A172 (cell line): ENCODE measurements around the gene ZNF470. TPM values are rescaled to one million over a fixed set of nuclear protein-coding genes. Genes with fewer than 3 reads are reported as not detected.
A peak's percentile ranks its signal among the peaks of the same experiment; 100 is the strongest.

Experiments
- DNase-seq: peaks from one replicate; pipeline ENCODE4 v3.0.0-alpha.2; 2015; ENCODE audit warnings: low spot score
- total RNA-seq: library from RNA; depleted of rRNA; stranded (reverse); fragments of >200 nt; shearing (Covaris generic); gene quantifications from 2 replicates; pipeline ENCODE4 v1.2.3, GENCODE V29; 2014; rRNA removed

The ZNF470 gene
- total RNA-seq, 1 experiment from 2014 or later, result 0.98 TPM

GRCh38 chr19:56608274-56608964 lies 41.2 kb downstream of the ZNF470 start:
- no peak for DNase-seq

- no peak for DNase-seq
Observed at GRCh38 chr19:56611288-56611687, 44.0 kb downstream of the ZNF470 start.

- DNase-seq, result no peak
Observed at GRCh38 chr19:56612737-56613136, 45.5 kb downstream of the ZNF470 start.

GRCh38 chr19:56613639-56614038 lies 46.4 kb downstream of the ZNF470 start:
- no peak for DNase-seq

GRCh38 chr19:56617531-56617930 lies 50.3 kb downstream of the ZNF470 start:
- DNase-seq, result no peak

GRCh38 chr19:56619121-56619520 lies 51.9 kb downstream of the ZNF470 start:
- DNase-seq, result no peak

GRCh38 chr19:56622374-56622773 lies 55.1 kb downstream of the ZNF470 start:
- DNase-seq, result no peak

GRCh38 chr19:56623006-56623405 lies 55.7 kb downstream of the ZNF470 start:
- no peak for DNase-seq

GRCh38 chr19:56625708-56626107 lies 58.4 kb downstream of the ZNF470 start:
- no peak for DNase-seq

- no peak for DNase-seq
Observed at GRCh38 chr19:56633021-56633420, 65.8 kb downstream of the ZNF470 start.

GRCh38 chr19:56637976-56638555 lies 70.8 kb downstream of the ZNF470 start:
- DNase-seq, result peak; percentile 62

Other genes with a start within 250 kb of the ZNF470 start
- 0.31 and 1.5 TPM in 2 replicates for gene ZNF582, start 173.9 kb upstream of the ZNF470 start, total RNA-seq
- 11.5 and 14.0 TPM in 2 replicates for gene ZNF583, start 163.1 kb upstream of the ZNF470 start, total RNA-seq
- gene ZNF667, start 90.1 kb upstream of the ZNF470 start, total RNA-seq, result 4.4 and 5.5 TPM in 2 replicates
- gene ZNF471, start 59.6 kb upstream of the ZNF470 start, total RNA-seq, result 2.8 TPM in 2 replicates
- 9.9 and 13.5 TPM in 2 replicates for gene ZFP28, start 28.5 kb upstream of the ZNF470 start, total RNA-seq
- gene ZNF71, start 27.8 kb downstream of the ZNF470 start, total RNA-seq, result 16.2 and 22.4 TPM in 2 replicates
- 1.4 and 2.0 TPM in 2 replicates for gene SMIM17, start 75.7 kb downstream of the ZNF470 start, total RNA-seq
- not detected in 2 replicates for gene ZNF835, start 104.3 kb downstream of the ZNF470 start, total RNA-seq